IMR-90 (cell line): ENCODE measurements around the gene KCNJ16.

Source experiments
- CEBPB ChIP-seq: IDR thresholded peaks from 2 replicates; pipeline ENCODE4 v1.6.1; 2012; ENCODE audit warnings: low read depth, low read length, improper control_type of control experiment
- FOS ChIP-seq: fragments of 150-350 bp; IDR thresholded peaks from 2 replicates; pipeline ENCODE4 v1.6.1; 2016; ENCODE audit warnings: low read depth, low read length
- MAZ ChIP-seq: IDR thresholded peaks from 2 replicates; pipeline ENCODE4 v1.6.1; 2012; ENCODE audit warnings: low read depth, mild to moderate bottlenecking, low read length, improper control_type of control experiment, moderate library complexity, borderline replicate concordance
- MXI1 ChIP-seq: IDR thresholded peaks from 2 replicates; pipeline ENCODE4 v1.6.1; 2012; ENCODE audit warnings: low read depth, mild to moderate bottlenecking, low read length, moderate library complexity, borderline replicate concordance
- NFE2L2 ChIP-seq: fragments of 150-350 bp; IDR thresholded peaks from 2 replicates; pipeline ENCODE4 v1.6.1; 2016; ENCODE audit warnings: low read depth, mild to moderate bottlenecking, low read length
- POLR2A ChIP-seq: IDR thresholded peaks from 2 replicates; pipeline ENCODE4 v1.6.1; 2012; ENCODE audit warnings: mild to moderate bottlenecking, low read depth, low read length
- TF ChIP-seq, protein P1 (sequence below): conservative IDR thresholded peaks from 2 replicates; pipeline ENCODE4 v1.5.1; 2012; ENCODE audit warnings: mild to moderate bottlenecking, low read depth, low read length, improper control_type of control experiment
- TF ChIP-seq, protein P2 (sequence below): fragments of 150-350 bp; IDR thresholded peaks from 2 replicates; pipeline ENCODE4 v1.6.1; 2016; ENCODE audit warnings: low read depth, mild to moderate bottlenecking, low read length, moderate library complexity, borderline replicate concordance
- TF ChIP-seq, protein P3 (sequence below): fragments of 150-350 bp; IDR thresholded peaks from 2 replicates; pipeline ENCODE4 v1.6.1; 2017; ENCODE audit warnings: mild to moderate bottlenecking, antibody characterized with exemption, low read length, low read depth

DNA sequence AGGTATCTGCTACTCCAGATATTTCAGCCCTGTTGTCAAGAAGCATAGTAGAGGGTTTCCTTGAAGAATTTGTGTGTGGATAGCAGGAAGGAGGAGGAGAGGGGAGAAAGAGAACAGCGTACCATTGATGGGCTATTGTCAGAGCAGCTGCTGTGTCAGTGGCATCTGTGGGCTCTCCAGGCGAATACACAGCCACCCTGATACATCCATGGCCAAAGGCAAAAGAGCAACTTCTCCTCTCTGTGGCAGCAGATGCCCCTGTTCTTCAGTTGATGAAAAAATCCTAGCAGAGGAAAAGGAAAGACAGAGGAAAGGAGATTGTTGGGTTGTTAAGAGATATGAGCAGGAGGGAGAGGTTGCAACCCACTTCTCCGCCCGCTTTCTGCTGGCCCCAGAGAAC lies 82.1 kb downstream of the KCNJ16 start:
- TF ChIP-seq, protein P1, sequence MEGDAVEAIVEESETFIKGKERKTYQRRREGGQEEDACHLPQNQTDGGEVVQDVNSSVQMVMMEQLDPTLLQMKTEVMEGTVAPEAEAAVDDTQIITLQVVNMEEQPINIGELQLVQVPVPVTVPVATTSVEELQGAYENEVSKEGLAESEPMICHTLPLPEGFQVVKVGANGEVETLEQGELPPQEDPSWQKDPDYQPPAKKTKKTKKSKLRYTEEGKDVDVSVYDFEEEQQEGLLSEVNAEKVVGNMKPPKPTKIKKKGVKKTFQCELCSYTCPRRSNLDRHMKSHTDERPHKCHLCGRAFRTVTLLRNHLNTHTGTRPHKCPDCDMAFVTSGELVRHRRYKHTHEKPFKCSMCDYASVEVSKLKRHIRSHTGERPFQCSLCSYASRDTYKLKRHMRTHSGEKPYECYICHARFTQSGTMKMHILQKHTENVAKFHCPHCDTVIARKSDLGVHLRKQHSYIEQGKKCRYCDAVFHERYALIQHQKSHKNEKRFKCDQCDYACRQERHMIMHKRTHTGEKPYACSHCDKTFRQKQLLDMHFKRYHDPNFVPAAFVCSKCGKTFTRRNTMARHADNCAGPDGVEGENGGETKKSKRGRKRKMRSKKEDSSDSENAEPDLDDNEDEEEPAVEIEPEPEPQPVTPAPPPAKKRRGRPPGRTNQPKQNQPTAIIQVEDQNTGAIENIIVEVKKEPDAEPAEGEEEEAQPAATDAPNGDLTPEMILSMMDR: no peak
- TF ChIP-seq POLR2A (no peak), MXI1 (no peak), CEBPB (no peak), FOS (no peak), MAZ (no peak), NFE2L2 (no peak)
- TF ChIP-seq, protein P2, sequence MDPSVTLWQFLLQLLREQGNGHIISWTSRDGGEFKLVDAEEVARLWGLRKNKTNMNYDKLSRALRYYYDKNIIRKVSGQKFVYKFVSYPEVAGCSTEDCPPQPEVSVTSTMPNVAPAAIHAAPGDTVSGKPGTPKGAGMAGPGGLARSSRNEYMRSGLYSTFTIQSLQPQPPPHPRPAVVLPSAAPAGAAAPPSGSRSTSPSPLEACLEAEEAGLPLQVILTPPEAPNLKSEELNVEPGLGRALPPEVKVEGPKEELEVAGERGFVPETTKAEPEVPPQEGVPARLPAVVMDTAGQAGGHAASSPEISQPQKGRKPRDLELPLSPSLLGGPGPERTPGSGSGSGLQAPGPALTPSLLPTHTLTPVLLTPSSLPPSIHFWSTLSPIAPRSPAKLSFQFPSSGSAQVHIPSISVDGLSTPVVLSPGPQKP: no peak
- TF ChIP-seq, protein P3, sequence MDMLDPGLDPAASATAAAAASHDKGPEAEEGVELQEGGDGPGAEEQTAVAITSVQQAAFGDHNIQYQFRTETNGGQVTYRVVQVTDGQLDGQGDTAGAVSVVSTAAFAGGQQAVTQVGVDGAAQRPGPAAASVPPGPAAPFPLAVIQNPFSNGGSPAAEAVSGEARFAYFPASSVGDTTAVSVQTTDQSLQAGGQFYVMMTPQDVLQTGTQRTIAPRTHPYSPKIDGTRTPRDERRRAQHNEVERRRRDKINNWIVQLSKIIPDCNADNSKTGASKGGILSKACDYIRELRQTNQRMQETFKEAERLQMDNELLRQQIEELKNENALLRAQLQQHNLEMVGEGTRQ: no peak
